ENCODE measurements around the gene RANBP1. TPM values are rescaled to one million over a fixed set of nuclear protein-coding genes. Genes with fewer than 3 reads are reported as not detected.
A peak's percentile ranks its signal among the peaks of the same experiment; 100 is the strongest.

Gene RANBP1
- total and polyA plus RNA-seq, 9 of the 15 experiments (the other 6 are each of a cell fraction or from before 2014, with no cell fraction given), result 162 to 2,891 (median 1,289) TPM

DNA sequence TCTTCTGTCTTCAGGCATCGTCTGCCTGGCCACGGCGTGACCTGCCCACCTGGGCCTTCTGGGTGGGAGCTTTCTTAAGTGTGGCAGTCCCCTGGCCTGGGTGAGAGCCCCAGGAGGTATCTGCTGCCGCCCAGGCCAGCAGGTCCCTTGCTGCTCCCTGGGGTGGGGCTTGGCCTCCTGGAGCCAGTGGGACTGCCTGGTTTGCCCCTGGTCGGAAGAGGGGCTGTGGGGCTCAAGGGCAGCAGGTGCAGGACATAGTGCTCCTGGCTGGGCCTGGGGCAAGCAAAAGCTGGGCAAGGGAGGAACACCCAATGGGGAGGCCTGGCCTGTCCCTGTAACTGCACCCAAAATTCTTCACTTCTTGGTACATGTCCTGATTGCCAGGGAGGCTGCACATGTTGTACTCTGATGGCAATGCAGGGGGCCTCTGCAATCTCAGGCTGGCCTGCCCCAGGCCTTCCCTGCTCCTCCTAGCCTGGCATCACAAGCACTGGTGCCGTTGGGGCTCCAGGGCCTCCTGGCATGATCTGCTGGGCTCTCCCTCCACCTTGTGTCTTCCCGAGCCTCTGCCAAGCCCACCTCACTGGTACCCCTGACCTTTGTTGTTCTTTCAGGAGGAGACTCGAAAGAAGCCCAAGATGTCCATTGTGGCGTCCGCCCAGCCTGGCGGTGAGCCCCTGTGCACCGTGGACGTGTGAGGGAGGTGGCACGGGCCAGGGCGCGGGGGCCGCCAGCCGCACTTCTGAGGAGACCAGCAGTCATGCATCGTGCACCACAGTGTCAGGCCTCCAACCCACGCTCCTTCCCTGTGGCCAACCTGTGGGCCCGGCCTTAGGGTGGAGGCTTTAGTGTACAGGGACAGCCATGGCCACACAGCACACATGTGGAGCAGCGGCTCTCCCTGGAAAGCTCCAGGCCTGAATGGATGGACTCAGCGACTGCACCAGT lies 6.2 kb upstream of the RANBP1 start:
- H3K9me3 ChIP-seq (replicated peaks; ENCODE audit: control insufficient read depth, insufficient read depth, low read depth, low read length), result no peaks in the 10 kb centered on the region
- peaks cover 0 to 68% of the 10 kb centered on the region in 2 experiments; a peak in 3 of 5 replicates for H3K4me1 ChIP-seq (replicated peaks in 1 of 2; ENCODE audit: control insufficient read depth in 2 of 2, insufficient read depth in 2 of 2, low read length in 2 of 2)
- DNase-seq (ENCODE audit: extremely low read depth in 1 of 4, low spot score in 3 of 4) (peak in 1 of 4 experiments; percentile 62), ATAC-seq (peak; percentile 2), FAIRE-seq (no peak)
- no peak overlapping the region for H3K4me2 ChIP-seq (ENCODE audit: insufficient read depth, low read length)
- no peaks in the 10 kb centered on the region for H3K27me3 ChIP-seq (ENCODE audit: control insufficient read depth in 2 of 2, insufficient read depth in 2 of 2, low read length in 2 of 2)
- intact Hi-C loops (cut with micrococcal nuclease), result no loop called here
- WGBS (ENCODE audit: insufficient coverage, low coverage, missing lambda C conversion rate), result 92% methylated on average over 23 of the region's 23 CpGs
- no TSS peak for BruUV-seq (replicated peaks)
- H4K20me1 ChIP-seq (replicated peaks; ENCODE audit: control insufficient read depth, insufficient read depth, low read length), result peaks cover 73% of the 10 kb centered on the region
- H2AFZ ChIP-seq (ENCODE audit: low read depth, low read length), result no peak overlapping the region
- CTCF ChIA-PET (ENCODE audit: low intra/inter-chr PET ratio), result no interaction called here
- in situ Hi-C loops (cut with MboI), result loop anchor here (10.0 kb wide), 1 partner anchor 385 kb away; the partner anchor contains the start of gene GP1BB
- POLR2A ChIA-PET, result interaction anchor here (0.6 to 20.7 kb wide), 22 partner anchors 8 to 1461 kb away, joined by 3 to 513 read pairs (median 4); partner anchors contain the start of genes DGCR6L, RANBP1, TANGO2 and TRMT2A
- H3K4me3 ChIP-seq, result no peak overlapping the region
- H3K79me2 ChIP-seq (ENCODE audit: control insufficient read depth, insufficient read depth, low read length), result peaks cover 12% of the 10 kb centered on the region; the same call in 2 of the 3 replicates
- H3K36me3 ChIP-seq (ENCODE audit: control insufficient read depth, insufficient read depth, low read length), result peaks cover 100% of the 10 kb centered on the region
- H3K9ac ChIP-seq (ENCODE audit: insufficient read depth in 1 of 2, low read depth in 2 of 2, low read length in 2 of 2), result peak overlapping the region in 1 of 2 experiments; percentile 18; a peak in 2 of 4 replicates
- no peak overlapping the region for H3K27ac ChIP-seq (ENCODE audit: extremely low read depth, low read depth, low read length)
- H3K9me1 ChIP-seq (ENCODE audit: control insufficient read depth, insufficient read depth, low read length), result peaks cover 3% of the 10 kb centered on the region
- TF ChIP-seq NR4A1 (CRISPR knock-in tag; IDR thresholded peaks at IDR 0.05) (no peak), NR4A1 (tag; IDR thresholded peaks at IDR 0.05) (no peak), MBD2 (IDR thresholded peaks at IDR 0.05; ENCODE audit: borderline replicate concordance, low read depth) (no peak), RAD21 (CRISPR knock-in tag; conservative IDR thresholded peaks at IDR 0.05 in 1 of 2, IDR thresholded peaks at IDR 0.05 in 1 of 2) (no peak), TCFL5 (CRISPR knock-in tag; conservative IDR thresholded peaks at IDR 0.05) (no peak), ZNF165 (CRISPR knock-in tag; IDR thresholded peaks at IDR 0.05; ENCODE audit: borderline replicate concordance) (no peak), NR2C1 (IDR thresholded peaks at IDR 0.05) (no peak), NR2C1 (tag; IDR thresholded peaks at IDR 0.05) (no peak), FOXM1 (IDR thresholded peaks at IDR 0.05; ENCODE audit: low read depth) (no peak), FOXM1 (CRISPR knock-in tag; IDR thresholded peaks at IDR 0.05; ENCODE audit: low read depth) (no peak), SMARCB1 (IDR thresholded peaks at IDR 0.05; ENCODE audit: insufficient read length, low read depth) (no peak), TEAD2 (tag; IDR thresholded peaks at IDR 0.05) (no peak), SPI1 (IDR thresholded peaks at IDR 0.05; ENCODE audit: borderline replicate concordance, low read depth, low read length) (no peak), SMARCA5 (IDR thresholded peaks at IDR 0.05) (no peak)
- TF ChIP-seq, protein P1, sequence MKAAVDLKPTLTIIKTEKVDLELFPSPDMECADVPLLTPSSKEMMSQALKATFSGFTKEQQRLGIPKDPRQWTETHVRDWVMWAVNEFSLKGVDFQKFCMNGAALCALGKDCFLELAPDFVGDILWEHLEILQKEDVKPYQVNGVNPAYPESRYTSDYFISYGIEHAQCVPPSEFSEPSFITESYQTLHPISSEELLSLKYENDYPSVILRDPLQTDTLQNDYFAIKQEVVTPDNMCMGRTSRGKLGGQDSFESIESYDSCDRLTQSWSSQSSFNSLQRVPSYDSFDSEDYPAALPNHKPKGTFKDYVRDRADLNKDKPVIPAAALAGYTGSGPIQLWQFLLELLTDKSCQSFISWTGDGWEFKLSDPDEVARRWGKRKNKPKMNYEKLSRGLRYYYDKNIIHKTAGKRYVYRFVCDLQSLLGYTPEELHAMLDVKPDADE (conservative IDR thresholded peaks at IDR 0.05; ENCODE audit: control insufficient read depth, low read depth, low read length), result no peak
- TF ChIP-seq, protein P2, sequence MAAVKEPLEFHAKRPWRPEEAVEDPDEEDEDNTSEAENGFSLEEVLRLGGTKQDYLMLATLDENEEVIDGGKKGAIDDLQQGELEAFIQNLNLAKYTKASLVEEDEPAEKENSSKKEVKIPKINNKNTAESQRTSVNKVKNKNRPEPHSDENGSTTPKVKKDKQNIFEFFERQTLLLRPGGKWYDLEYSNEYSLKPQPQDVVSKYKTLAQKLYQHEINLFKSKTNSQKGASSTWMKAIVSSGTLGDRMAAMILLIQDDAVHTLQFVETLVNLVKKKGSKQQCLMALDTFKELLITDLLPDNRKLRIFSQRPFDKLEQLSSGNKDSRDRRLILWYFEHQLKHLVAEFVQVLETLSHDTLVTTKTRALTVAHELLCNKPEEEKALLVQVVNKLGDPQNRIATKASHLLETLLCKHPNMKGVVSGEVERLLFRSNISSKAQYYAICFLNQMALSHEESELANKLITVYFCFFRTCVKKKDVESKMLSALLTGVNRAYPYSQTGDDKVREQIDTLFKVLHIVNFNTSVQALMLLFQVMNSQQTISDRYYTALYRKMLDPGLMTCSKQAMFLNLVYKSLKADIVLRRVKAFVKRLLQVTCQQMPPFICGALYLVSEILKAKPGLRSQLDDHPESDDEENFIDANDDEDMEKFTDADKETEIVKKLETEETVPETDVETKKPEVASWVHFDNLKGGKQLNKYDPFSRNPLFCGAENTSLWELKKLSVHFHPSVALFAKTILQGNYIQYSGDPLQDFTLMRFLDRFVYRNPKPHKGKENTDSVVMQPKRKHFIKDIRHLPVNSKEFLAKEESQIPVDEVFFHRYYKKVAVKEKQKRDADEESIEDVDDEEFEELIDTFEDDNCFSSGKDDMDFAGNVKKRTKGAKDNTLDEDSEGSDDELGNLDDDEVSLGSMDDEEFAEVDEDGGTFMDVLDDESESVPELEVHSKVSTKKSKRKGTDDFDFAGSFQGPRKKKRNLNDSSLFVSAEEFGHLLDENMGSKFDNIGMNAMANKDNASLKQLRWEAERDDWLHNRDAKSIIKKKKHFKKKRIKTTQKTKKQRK (IDR thresholded peaks at IDR 0.05; ENCODE audit: borderline replicate concordance, low read depth, low read length), result no peak
- TF ChIP-seq, protein P3, sequence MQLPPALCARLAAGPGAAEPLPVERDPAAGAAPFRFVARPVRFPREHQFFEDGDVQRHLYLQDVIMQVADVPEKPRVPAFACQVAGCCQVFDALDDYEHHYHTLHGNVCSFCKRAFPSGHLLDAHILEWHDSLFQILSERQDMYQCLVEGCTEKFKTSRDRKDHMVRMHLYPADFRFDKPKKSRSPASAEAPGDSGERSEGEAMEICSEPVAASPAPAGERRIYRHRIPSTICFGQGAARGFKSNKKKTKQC (CRISPR knock-in tag; IDR thresholded peaks at IDR 0.05), result no peak

Data from K562 (cell line).